NCI-H82 treated with DMSO at 0.1 percent for 48 hours (cell line): ENCODE measurements around the gene FCF1.

Experiments
- DNase-seq: peaks from one replicate; lab custom pipeline; 2025; ENCODE audit not compliant: unreplicated experiment; lab: John Stamatoyannopoulos, UW

FCF1 gene

GRCh38 chr14:74712499-74713394 is at the start of gene FCF1, which contains the start of gene AREL1:
Gene FCF1, plus strand, starts transcription at chr14:74713144. Its CDS starts 54 bp downstream, at chr14:74713198.
Gene AREL1, minus strand, starts transcription at chr14:74713080. Its CDS starts 27,465 bp downstream, at chr14:74685615.
- DNase-seq = no peak

GRCh38 chr14:74663884-74664283 is 49.1 kb upstream of the FCF1 start:
- DNase-seq = no peak

- no peak for DNase-seq
Observed at GRCh38 chr14:74664717-74665116, 48.2 kb upstream of the FCF1 start.

- DNase-seq = no peak
Observed at GRCh38 chr14:74667758-74668157, 45.2 kb upstream of the FCF1 start.

- DNase-seq = no peak
Observed at GRCh38 chr14:74669256-74669655, 43.7 kb upstream of the FCF1 start.

- no peak for DNase-seq
Observed at GRCh38 chr14:74669846-74670245, 43.1 kb upstream of the FCF1 start.

GRCh38 chr14:74670726-74671411 is 42.1 kb upstream of the FCF1 start:
- no peak for DNase-seq

GRCh38 chr14:74671789-74672188 is 41.2 kb upstream of the FCF1 start:
- DNase-seq = no peak

- no peak for DNase-seq
Observed at GRCh38 chr14:74673768-74674167, 39.2 kb upstream of the FCF1 start.

GRCh38 chr14:74675219-74675618 is 37.7 kb upstream of the FCF1 start:
- DNase-seq = no peak

- no peak for DNase-seq
Observed at GRCh38 chr14:74682169-74682952, 30.6 kb upstream of the FCF1 start.

GRCh38 chr14:74683406-74683805 is 29.5 kb upstream of the FCF1 start:
- DNase-seq = no peak

- DNase-seq = no peak
Observed at GRCh38 chr14:74684434-74684833, 28.5 kb upstream of the FCF1 start.

- no peak for DNase-seq
Observed at GRCh38 chr14:74685056-74685455, 27.9 kb upstream of the FCF1 start.

GRCh38 chr14:74685921-74686678 is 26.8 kb upstream of the FCF1 start:
- no peak for DNase-seq

GRCh38 chr14:74691456-74691855 is 21.5 kb upstream of the FCF1 start:
- no peak for DNase-seq

- DNase-seq = no peak
Observed at GRCh38 chr14:74693191-74693590, 19.8 kb upstream of the FCF1 start.

GRCh38 chr14:74695406-74695805 is 17.5 kb upstream of the FCF1 start:
- DNase-seq = no peak

- DNase-seq = no peak
Observed at GRCh38 chr14:74697011-74697410, 15.9 kb upstream of the FCF1 start.

- DNase-seq = no peak
Observed at GRCh38 chr14:74697543-74697942, 15.4 kb upstream of the FCF1 start.

- no peak for DNase-seq
Observed at GRCh38 chr14:74697976-74698375, 15.0 kb upstream of the FCF1 start.
